Osteoblast (primary cell): Measurements from ENCODE around the gene CHD2. TPM values are rescaled to one million over a fixed set of nuclear protein-coding genes. Genes with fewer than 3 reads are reported as not detected.

Source experiments
- DNase-seq: peaks from one replicate; pipeline ENCODE4 v3.0.0; 2011; ENCODE audit warnings: low spot score, mixed read lengths; ENCODE audit not compliant: insufficient read length; ENCODE audit errors: missing footprints
- H2AFZ ChIP-seq: 2 replicates; pipeline ENCODE4 v1.6.0; 2011; ENCODE audit warnings: mild to moderate bottlenecking, low read length
- H3K27ac ChIP-seq: 2 replicates; pipeline ENCODE4 v1.5.1; 2011; ENCODE audit warnings: mild to moderate bottlenecking, low read depth, low read length, moderate library complexity
- H3K27me3 ChIP-seq: 2 replicates; pipeline ENCODE4 v1.6.0; 2012; ENCODE audit warnings: mild to moderate bottlenecking, control low read depth, inconsistent platforms, low read length, moderate library complexity; ENCODE audit not compliant: insufficient read depth
- H3K36me3 ChIP-seq: 2 replicates; pipeline ENCODE4 v1.5.1; 2011; ENCODE audit warnings: mild to moderate bottlenecking, low read length, control low read depth, moderate library complexity; ENCODE audit not compliant: insufficient read depth
- H3K4me1 ChIP-seq: 2 replicates; pipeline ENCODE4 v1.5.1; 2011; ENCODE audit warnings: mild to moderate bottlenecking, low read length, control low read depth, moderate library complexity; ENCODE audit not compliant: insufficient read depth
- H3K4me2 ChIP-seq: 2 replicates; pipeline ENCODE4 v1.6.0; 2011; ENCODE audit warnings: mild to moderate bottlenecking, low read length; ENCODE audit not compliant: insufficient read depth
- H3K4me3 ChIP-seq: fragments of 200-600 bp; sonication (generic); 3 replicates; pipeline ENCODE4 v1.5.1; 2012; ENCODE audit warnings: mild to moderate bottlenecking, low read length, inconsistent platforms; ENCODE audit not compliant: insufficient read depth
- H3K79me2 ChIP-seq: 2 replicates; pipeline ENCODE4 v1.6.0; 2012; ENCODE audit warnings: mild to moderate bottlenecking, low read length, control low read depth, inconsistent platforms; ENCODE audit not compliant: insufficient read depth
- H3K9me3 ChIP-seq: 2 replicates; pipeline ENCODE4 v1.5.1; 2011; ENCODE audit warnings: low read depth, low read length, control low read depth
- H4K20me1 ChIP-seq: 2 replicates; pipeline ENCODE4 v1.6.0; 2012; ENCODE audit warnings: mild to moderate bottlenecking, low read length, control low read depth; ENCODE audit not compliant: insufficient read depth
- CTCF ChIP-seq: IDR thresholded peaks from 2 replicates; pipeline ENCODE4 v1.5.1; 2011; ENCODE audit warnings: mild to moderate bottlenecking, low read depth, low read length, moderate library complexity; ENCODE audit errors: extremely low read depth
- total RNA-seq: library from RNA; depleted of rRNA; stranded (reverse); fragments of >200 nt; gene quantifications from 2 replicates; pipeline ENCODE4 v1.2.3, GENCODE V29; 2012

The CHD2 gene
- total RNA-seq, 1 donor = 98.8 TPM

- DNase-seq = no peak
- Histone ChIP-seq H2AFZ (no peak overlapping the region), H3K9me3 (no peaks in the 10 kb centered on the region), H3K27me3 (no peaks in the 10 kb centered on the region), H3K27ac (no peak overlapping the region), H3K36me3 (peaks cover 97% of the 10 kb centered on the region), H3K79me2 (peaks cover 26% of the 10 kb centered on the region), H3K4me2 (no peak overlapping the region), H3K4me1 (no peaks in the 10 kb centered on the region), H3K4me3 (no peak overlapping the region), H4K20me1 (peaks cover 15% of the 10 kb centered on the region)
- TF ChIP-seq CTCF = no peak
Observed at GRCh38 chr15:93012786-93013185, 112.7 kb downstream of the CHD2 start.

GRCh38 chr15:93017526-93017925 is 117.4 kb downstream of the CHD2 start:
- no peak for TF ChIP-seq CTCF
- Histone ChIP-seq H3K27me3 (no peaks in the 10 kb centered on the region), H3K36me3 (peaks cover 97% of the 10 kb centered on the region), H3K27ac (no peak overlapping the region), H3K4me2 (no peak overlapping the region), H3K4me1 (no peaks in the 10 kb centered on the region), H4K20me1 (peaks cover 11% of the 10 kb centered on the region), H3K9me3 (no peaks in the 10 kb centered on the region), H3K79me2 (peaks cover 42% of the 10 kb centered on the region), H2AFZ (no peak overlapping the region), H3K4me3 (no peak overlapping the region)
- DNase-seq = no peak

- Histone ChIP-seq H3K4me3 (no peak overlapping the region), H3K4me1 (no peaks in the 10 kb centered on the region), H3K36me3 (peaks cover 97% of the 10 kb centered on the region), H3K9me3 (no peaks in the 10 kb centered on the region), H3K4me2 (no peak overlapping the region), H3K27ac (no peak overlapping the region), H3K27me3 (no peaks in the 10 kb centered on the region), H4K20me1 (peaks cover 18% of the 10 kb centered on the region), H3K79me2 (peaks cover 47% of the 10 kb centered on the region), H2AFZ (no peak overlapping the region)
- TF ChIP-seq CTCF = peak; percentile 22
- DNase-seq = no peak
Observed at GRCh38 chr15:93018574-93018973, 118.5 kb downstream of the CHD2 start.

GRCh38 chr15:93019090-93019489 is 119.0 kb downstream of the CHD2 start:
- H3K9me3 ChIP-seq = no peaks in the 10 kb centered on the region
- H2AFZ ChIP-seq = no peak overlapping the region
- no peak for TF ChIP-seq CTCF
- DNase-seq = no peak
- no peaks in the 10 kb centered on the region for H3K27me3 ChIP-seq
- H3K4me3 ChIP-seq = no peak overlapping the region
- H3K36me3 ChIP-seq = peaks cover 97% of the 10 kb centered on the region
- no peak overlapping the region for H3K4me2 ChIP-seq
- no peaks in the 10 kb centered on the region for H3K4me1 ChIP-seq
- H3K79me2 ChIP-seq = peaks cover 53% of the 10 kb centered on the region
- no peak overlapping the region for H3K27ac ChIP-seq
- H4K20me1 ChIP-seq = peaks cover 18% of the 10 kb centered on the region
